Sigmoid colon (tissue), 4 donors: Measurements from ENCODE around the gene CD34.

Experiments
- CTCF ChIP-seq, 4 experiments: fragments of 450-650 bp in 3 of 4; fragments of 200-600 bp in 1 of 4; IDR thresholded peaks; one replicate each; pipeline ENCODE4 v1.5.1; 2016 to 2019; ENCODE audit warnings: antibody characterized with exemption in 4 of 4, mild to moderate bottlenecking in 3 of 4, moderate library complexity in 2 of 4
- EP300 ChIP-seq, 4 donors: sonication (generic); formaldehyde crosslinking; IDR thresholded peaks; one replicate each; pipeline ENCODE4 v1.6.1; 2017; ENCODE audit warnings: antibody characterized with exemption in 4 of 4
- POLR2A ChIP-seq, 2 donors: fragments of 450-650 bp; IDR thresholded peaks; one replicate each; pipeline ENCODE4 v1.6.1; 2016; ENCODE audit warnings: antibody characterized with exemption in 2 of 2, mild to moderate bottlenecking in 2 of 2, moderate library complexity in 2 of 2
- POLR2AphosphoS5 ChIP-seq, 4 donors: sonication (generic); formaldehyde crosslinking; IDR thresholded peaks; one replicate each; pipeline ENCODE4 v1.6.1; 2017; ENCODE audit warnings: antibody characterized with exemption in 4 of 4

- TF ChIP-seq POLR2A (IDR thresholded peaks at IDR 0.05): no peak
- TF ChIP-seq CTCF (IDR thresholded peaks at IDR 0.05): no peak
- TF ChIP-seq POLR2AphosphoS5 (IDR thresholded peaks at IDR 0.05): no peak
- no peak for TF ChIP-seq EP300 (IDR thresholded peaks at IDR 0.05)
Measured at GRCh38 chr1:207904391-207904790, 6.5 kb downstream of the CD34 start.
